Endothelial cell of umbilical vein (primary cell): ENCODE data around the gene STK24.

Experiments
- EZH2 ChIP-seq: IDR thresholded peaks from 2 replicates; pipeline ENCODE4 v1.6.1; 2012; ENCODE audit warnings: borderline replicate concordance, low read depth, mild to moderate bottlenecking, moderate library complexity, low read length, inconsistent platforms; ENCODE audit not compliant: severe bottlenecking
- FOS ChIP-seq: IDR thresholded peaks from 2 replicates; pipeline ENCODE4 v1.6.1; 2011; ENCODE audit warnings: mild to moderate bottlenecking, low read length, moderate library complexity, borderline replicate concordance; ENCODE audit not compliant: insufficient read depth
- JUN ChIP-seq: IDR thresholded peaks from 2 replicates; pipeline ENCODE4 v1.6.1; 2011; ENCODE audit warnings: borderline replicate concordance, low read depth; ENCODE audit not compliant: insufficient read length, insufficient read depth
- MYC ChIP-seq: IDR thresholded peaks from one replicate; pipeline ENCODE4 v1.6.1; 2011; ENCODE audit warnings: mild to moderate bottlenecking, low read depth, low read length
- POLR2A ChIP-seq: IDR thresholded peaks from 2 replicates; pipeline ENCODE4 v1.6.1; 2012; ENCODE audit warnings: low read depth, mild to moderate bottlenecking, control low read depth, low read length
- POLR2AphosphoS5 ChIP-seq: IDR thresholded peaks from 2 replicates; pipeline ENCODE4 v1.6.1; 2012; ENCODE audit warnings: low read depth, mild to moderate bottlenecking, control low read depth, low read length, moderate library complexity; ENCODE audit not compliant: insufficient read depth
- TF ChIP-seq, protein P1 (sequence below), 2 donors: IDR thresholded peaks; 1 replicate in 1 of 2; 2 replicates in 1 of 2; pipeline ENCODE4 v1.5.1; 2011; ENCODE audit warnings: low read length in 2 of 2, mild to moderate bottlenecking in 2 of 2, moderate library complexity in 2 of 2, control low read depth in 1 of 2, inconsistent platforms in 1 of 2, low read depth in 1 of 2; ENCODE audit not compliant: insufficient read depth in 1 of 2; ENCODE audit errors: extremely low read depth in 1 of 2
- TF ChIP-seq, protein P2 (sequence below): IDR thresholded peaks from 2 replicates; pipeline ENCODE4 v1.6.1; 2011; ENCODE audit not compliant: insufficient read depth, insufficient read length

DNA sequence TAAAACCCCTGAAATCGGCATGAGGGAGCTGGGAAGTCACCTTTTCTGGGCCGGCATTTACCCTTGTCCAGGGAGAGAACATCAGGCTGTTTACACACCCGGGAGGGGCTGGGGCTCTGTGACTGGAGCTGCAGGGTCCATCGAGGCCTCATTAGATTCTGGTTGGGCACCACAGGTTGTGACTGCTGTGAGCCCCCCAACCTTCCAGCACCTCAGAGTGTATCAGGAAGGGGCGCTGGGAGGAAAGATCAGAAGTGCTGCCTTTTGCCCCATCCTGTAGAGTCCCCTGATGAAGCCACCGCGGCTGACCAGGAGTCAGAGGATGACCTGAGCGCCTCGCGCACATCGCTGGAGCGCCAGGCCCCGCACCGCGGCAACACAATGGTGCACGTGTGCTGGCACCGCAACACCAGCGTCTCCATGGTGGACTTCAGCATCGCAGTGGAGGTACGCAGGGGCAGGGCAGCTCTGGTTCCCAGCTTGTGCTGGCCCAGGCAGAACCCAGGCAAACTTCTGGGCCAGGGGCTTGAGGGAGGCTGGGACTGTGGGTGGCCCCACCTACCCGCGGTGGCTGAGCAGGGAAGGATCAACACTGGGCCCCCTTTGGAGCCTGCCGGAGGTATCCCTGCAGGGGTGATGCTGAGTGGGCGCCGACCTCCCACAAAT lies 136.4 kb downstream of the STK24 start:
- TF ChIP-seq, protein P1, sequence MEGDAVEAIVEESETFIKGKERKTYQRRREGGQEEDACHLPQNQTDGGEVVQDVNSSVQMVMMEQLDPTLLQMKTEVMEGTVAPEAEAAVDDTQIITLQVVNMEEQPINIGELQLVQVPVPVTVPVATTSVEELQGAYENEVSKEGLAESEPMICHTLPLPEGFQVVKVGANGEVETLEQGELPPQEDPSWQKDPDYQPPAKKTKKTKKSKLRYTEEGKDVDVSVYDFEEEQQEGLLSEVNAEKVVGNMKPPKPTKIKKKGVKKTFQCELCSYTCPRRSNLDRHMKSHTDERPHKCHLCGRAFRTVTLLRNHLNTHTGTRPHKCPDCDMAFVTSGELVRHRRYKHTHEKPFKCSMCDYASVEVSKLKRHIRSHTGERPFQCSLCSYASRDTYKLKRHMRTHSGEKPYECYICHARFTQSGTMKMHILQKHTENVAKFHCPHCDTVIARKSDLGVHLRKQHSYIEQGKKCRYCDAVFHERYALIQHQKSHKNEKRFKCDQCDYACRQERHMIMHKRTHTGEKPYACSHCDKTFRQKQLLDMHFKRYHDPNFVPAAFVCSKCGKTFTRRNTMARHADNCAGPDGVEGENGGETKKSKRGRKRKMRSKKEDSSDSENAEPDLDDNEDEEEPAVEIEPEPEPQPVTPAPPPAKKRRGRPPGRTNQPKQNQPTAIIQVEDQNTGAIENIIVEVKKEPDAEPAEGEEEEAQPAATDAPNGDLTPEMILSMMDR (IDR thresholded peaks at IDR 0.05; ENCODE audit: extremely low read depth in 1 of 2, insufficient read depth in 1 of 2, low read depth in 1 of 2, low read length in 2 of 2) = no peak
- TF ChIP-seq POLR2A (no peak), EZH2 (no peak), POLR2AphosphoS5 (no peak), FOS (no peak), JUN (no peak), MYC (no peak)
- TF ChIP-seq, protein P2, sequence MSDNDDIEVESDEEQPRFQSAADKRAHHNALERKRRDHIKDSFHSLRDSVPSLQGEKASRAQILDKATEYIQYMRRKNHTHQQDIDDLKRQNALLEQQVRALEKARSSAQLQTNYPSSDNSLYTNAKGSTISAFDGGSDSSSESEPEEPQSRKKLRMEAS = no peak
